ENCODE results near the gene CDHR2. TPM values are rescaled to one million over a fixed set of nuclear protein-coding genes. Genes with fewer than 3 reads are reported as not detected.

Gene CDHR2
- total and polyA plus RNA-seq, 2 donors (not counting 3 experiments of a cell fraction or from before 2014, with no cell fraction given) = not detected

DNA sequence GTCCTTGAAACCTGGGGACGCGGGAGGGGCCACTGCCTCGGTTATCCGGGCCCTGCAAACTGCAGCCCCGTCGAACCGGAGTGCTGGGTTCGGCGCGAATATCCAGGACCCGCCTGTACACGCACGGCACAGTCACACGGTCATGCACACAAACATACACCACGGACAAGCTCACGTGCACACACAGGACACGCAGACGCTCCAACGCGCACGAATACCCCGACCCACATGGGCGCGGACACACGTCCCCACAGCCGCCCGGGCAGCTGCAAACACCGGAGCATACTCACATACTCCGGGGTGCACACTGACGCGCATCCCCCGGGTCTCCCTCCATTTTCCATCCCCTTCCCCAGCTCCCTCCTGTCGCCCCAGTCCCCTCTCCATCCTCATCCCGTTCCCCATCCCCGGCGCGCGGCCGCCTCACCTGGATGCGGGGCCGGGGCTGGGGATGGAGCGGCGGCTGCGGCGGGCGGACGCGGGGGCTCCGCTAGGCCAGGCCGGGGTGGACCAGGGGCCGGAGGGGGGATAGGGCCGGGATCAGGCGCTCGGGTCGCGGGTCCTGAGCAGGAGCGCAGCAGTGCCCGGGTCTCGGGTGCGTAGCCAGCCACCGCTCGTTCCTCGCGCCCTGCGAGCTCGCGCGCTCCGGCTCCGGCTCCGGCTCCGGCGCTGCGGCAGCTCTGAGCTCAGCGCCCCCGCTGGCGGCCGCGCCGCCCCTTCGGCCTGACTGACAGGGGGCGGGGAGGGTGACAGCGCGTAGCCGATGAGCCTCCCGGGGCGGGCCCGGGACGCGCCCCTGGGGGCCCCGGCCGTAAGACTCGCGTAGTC, 80.9 kb downstream of the CDHR2 start, which contains the start of the genes EIF4E1B and SNCB:
TSS of gene EIF4E1B (plus strand) at position 823 of the 828 bp plus-strand sequence. CDS start 12,113 bp downstream, outside the sequence.
TSS of gene SNCB (minus strand) at position 682 of the 828 bp plus-strand sequence. CDS start 880 bp downstream, outside the sequence.
- H3K9me1 ChIP-seq (replicated peaks; ENCODE audit: control insufficient read depth, extremely low read depth, insufficient read depth, low read length) = no peaks in the 10 kb centered on the region
- H3K27me3 ChIP-seq (ENCODE audit: control insufficient read depth in 2 of 2, insufficient read depth in 2 of 2, low read length in 2 of 2) = peaks cover 59 to 61% of the 10 kb centered on the region in 2 experiments
- H3K9ac ChIP-seq (replicated peaks; ENCODE audit: extremely low read depth, insufficient read depth, low read length) = no peak within 1 kb of the TSS
- peak within 1 kb of the TSS; percentile 26 for H3K4me2 ChIP-seq (ENCODE audit: insufficient read depth, low read length)
- DNase-seq (ENCODE audit: low read depth, low spot score) = peak; percentile 49
- TF ChIP-seq EZH2 (IDR thresholded peaks at IDR 0.05; ENCODE audit: borderline replicate concordance, low read depth, low read length, severe bottlenecking) (peak; percentile 88), POLR2A (IDR thresholded peaks at IDR 0.05; ENCODE audit: low read depth, low read length) (no peak)
- CTCF ChIA-PET = interaction anchor here (0.6 to 2.9 kb wide), 8 partner anchors 8 to 213 kb away, joined by 3 to 14 read pairs (median 8); partner anchors contain the start of gene TSPAN17
- POLR2A ChIA-PET = no interaction called here
- H3K4me3 ChIP-seq (replicated peaks in 1 of 3; ENCODE audit: insufficient read depth in 1 of 3, low read depth in 1 of 3, low read length in 3 of 3) = peak within 1 kb of the TSS in 2 of 3 experiments; percentile 1 to 18
- no TSS peak for BruUV-seq (replicated peaks)
- no peak within 1 kb of the TSS for H3K27ac ChIP-seq (ENCODE audit: insufficient read depth, low read depth, low read length)
- FAIRE-seq = peak; percentile 62
- H3K79me2 ChIP-seq (ENCODE audit: control insufficient read depth, insufficient read depth, low read length) = no peaks in the 10 kb centered on the region
- H4K20me1 ChIP-seq (replicated peaks; ENCODE audit: control insufficient read depth, extremely low read depth, insufficient read depth, low read length) = no peaks in the 10 kb centered on the region
- no peak within 1 kb of the TSS for H2AFZ ChIP-seq (ENCODE audit: low read depth, low read length)
- intact Hi-C loops (cut with micrococcal nuclease) (loop anchor here (1.0 kb wide), 2 partner anchors 10 to 16 kb away; no protein-coding TSS in a partner anchor), dilution Hi-C loops (cut with MboI; ENCODE audit: extremely low pct_ligation_motif_present, low sequenced_read_pairs) (no loop called here)
- H3K36me3 ChIP-seq (ENCODE audit: control insufficient read depth in 2 of 2, extremely low read depth in 1 of 2, insufficient read depth in 2 of 2, low read length in 2 of 2) = no peaks in the 10 kb centered on the region
- no peaks in the 10 kb centered on the region for H3K9me3 ChIP-seq (replicated peaks; ENCODE audit: control insufficient read depth, insufficient read depth, low read length)
- H3K4me1 ChIP-seq (ENCODE audit: control insufficient read depth, extremely low read depth, insufficient read depth, low read length) = no peaks in the 10 kb centered on the region

DNA sequence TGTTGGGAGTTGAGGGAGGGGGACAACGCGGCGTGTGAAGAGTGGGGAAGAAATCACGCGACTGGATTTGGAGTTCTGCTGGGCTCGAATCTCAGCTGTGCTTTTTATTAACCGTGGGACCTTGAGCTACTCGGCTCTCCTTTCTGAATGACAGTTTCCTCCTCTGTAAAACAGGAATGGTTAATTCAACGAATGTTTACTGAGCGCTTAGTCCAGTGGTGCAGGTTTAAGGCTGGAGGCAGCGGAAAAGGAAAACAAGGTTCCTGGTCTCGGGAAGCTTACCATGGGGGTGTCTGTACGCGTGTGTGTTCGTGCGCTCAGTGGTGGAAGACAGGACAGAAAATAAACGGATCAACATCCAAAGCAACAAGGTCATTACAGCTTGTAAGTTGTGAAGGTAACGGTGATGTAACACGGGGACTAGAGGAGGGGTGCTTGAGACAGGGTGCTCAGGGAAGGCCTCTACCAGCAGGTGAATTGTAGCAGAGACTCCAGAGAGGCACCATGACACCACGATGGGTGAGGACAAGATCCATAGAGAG, 81.6 kb downstream of the CDHR2 start:
- no peaks in the 10 kb centered on the region for H3K79me2 ChIP-seq (ENCODE audit: control insufficient read depth, insufficient read depth, low read length)
- POLR2A ChIA-PET = no interaction called here
- peak overlapping the region in 2 of 3 experiments; percentile 1 to 18 for H3K4me3 ChIP-seq (replicated peaks in 1 of 3; ENCODE audit: insufficient read depth in 1 of 3, low read depth in 1 of 3, low read length in 3 of 3)
- FAIRE-seq = peak; percentile 37
- H3K4me2 ChIP-seq (ENCODE audit: insufficient read depth, low read length) = peak overlapping the region; percentile 26
- intact Hi-C loops (cut with micrococcal nuclease) = loop anchor here (1.0 kb wide), 2 partner anchors 10 to 16 kb away; no protein-coding TSS in a partner anchor
- CTCF ChIA-PET = interaction anchor here (1.0 to 2.9 kb wide), 7 partner anchors 9 to 214 kb away, joined by 3 to 14 read pairs (median 9); partner anchors contain the start of gene TSPAN17
- TF ChIP-seq FOS (IDR thresholded peaks at IDR 0.05; ENCODE audit: borderline replicate concordance, insufficient read depth, low read length) (no peak), POLR2AphosphoS5 (IDR thresholded peaks at IDR 0.05; ENCODE audit: insufficient read depth, low read depth, low read length) (no peak), POLR2A (IDR thresholded peaks at IDR 0.05; ENCODE audit: low read depth, low read length) (no peak), GATA2 (IDR thresholded peaks at IDR 0.05; ENCODE audit: insufficient read depth, insufficient read length, low read depth, low read length) (no peak), MYC (IDR thresholded peaks at IDR 0.05; ENCODE audit: low read depth, low read length) (no peak), JUN (IDR thresholded peaks at IDR 0.05; ENCODE audit: borderline replicate concordance, insufficient read depth, insufficient read length, low read depth) (no peak), EZH2 (IDR thresholded peaks at IDR 0.05; ENCODE audit: borderline replicate concordance, low read depth, low read length, severe bottlenecking) (no peak)
- TF ChIP-seq, protein P1, sequence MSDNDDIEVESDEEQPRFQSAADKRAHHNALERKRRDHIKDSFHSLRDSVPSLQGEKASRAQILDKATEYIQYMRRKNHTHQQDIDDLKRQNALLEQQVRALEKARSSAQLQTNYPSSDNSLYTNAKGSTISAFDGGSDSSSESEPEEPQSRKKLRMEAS (IDR thresholded peaks at IDR 0.05; ENCODE audit: insufficient read depth, insufficient read length) = no peak
- TF ChIP-seq, protein P2, sequence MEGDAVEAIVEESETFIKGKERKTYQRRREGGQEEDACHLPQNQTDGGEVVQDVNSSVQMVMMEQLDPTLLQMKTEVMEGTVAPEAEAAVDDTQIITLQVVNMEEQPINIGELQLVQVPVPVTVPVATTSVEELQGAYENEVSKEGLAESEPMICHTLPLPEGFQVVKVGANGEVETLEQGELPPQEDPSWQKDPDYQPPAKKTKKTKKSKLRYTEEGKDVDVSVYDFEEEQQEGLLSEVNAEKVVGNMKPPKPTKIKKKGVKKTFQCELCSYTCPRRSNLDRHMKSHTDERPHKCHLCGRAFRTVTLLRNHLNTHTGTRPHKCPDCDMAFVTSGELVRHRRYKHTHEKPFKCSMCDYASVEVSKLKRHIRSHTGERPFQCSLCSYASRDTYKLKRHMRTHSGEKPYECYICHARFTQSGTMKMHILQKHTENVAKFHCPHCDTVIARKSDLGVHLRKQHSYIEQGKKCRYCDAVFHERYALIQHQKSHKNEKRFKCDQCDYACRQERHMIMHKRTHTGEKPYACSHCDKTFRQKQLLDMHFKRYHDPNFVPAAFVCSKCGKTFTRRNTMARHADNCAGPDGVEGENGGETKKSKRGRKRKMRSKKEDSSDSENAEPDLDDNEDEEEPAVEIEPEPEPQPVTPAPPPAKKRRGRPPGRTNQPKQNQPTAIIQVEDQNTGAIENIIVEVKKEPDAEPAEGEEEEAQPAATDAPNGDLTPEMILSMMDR (IDR thresholded peaks at IDR 0.05; ENCODE audit: extremely low read depth in 1 of 2, insufficient read depth in 1 of 2, low read depth in 1 of 2, low read length in 2 of 2) = no peak
- no peaks in the 10 kb centered on the region for H3K4me1 ChIP-seq (ENCODE audit: control insufficient read depth, extremely low read depth, insufficient read depth, low read length)
- H4K20me1 ChIP-seq (replicated peaks; ENCODE audit: control insufficient read depth, extremely low read depth, insufficient read depth, low read length) = no peaks in the 10 kb centered on the region
- H2AFZ ChIP-seq (ENCODE audit: low read depth, low read length) = no peak overlapping the region
- no TSS peak for BruUV-seq (replicated peaks)
- H3K27ac ChIP-seq (ENCODE audit: insufficient read depth, low read depth, low read length) = no peak overlapping the region
- dilution Hi-C loops (cut with MboI; ENCODE audit: extremely low pct_ligation_motif_present, low sequenced_read_pairs) = no loop called here
- H3K9me1 ChIP-seq (replicated peaks; ENCODE audit: control insufficient read depth, extremely low read depth, insufficient read depth, low read length) = no peaks in the 10 kb centered on the region
- no peak overlapping the region for H3K9ac ChIP-seq (replicated peaks; ENCODE audit: extremely low read depth, insufficient read depth, low read length)
- peaks cover 61 to 67% of the 10 kb centered on the region in 2 experiments for H3K27me3 ChIP-seq (ENCODE audit: control insufficient read depth in 2 of 2, insufficient read depth in 2 of 2, low read length in 2 of 2)
- no peaks in the 10 kb centered on the region for H3K36me3 ChIP-seq (ENCODE audit: control insufficient read depth in 2 of 2, extremely low read depth in 1 of 2, insufficient read depth in 2 of 2, low read length in 2 of 2)
- H3K9me3 ChIP-seq (replicated peaks; ENCODE audit: control insufficient read depth, insufficient read depth, low read length) = no peaks in the 10 kb centered on the region
- no peak for DNase-seq (ENCODE audit: low read depth, low spot score)

All from endothelial cell of umbilical vein (primary cell).